ENCODE data around the gene ST6GALNAC3.

Gene ST6GALNAC3

GRCh38 chr1:76669131-76669530 is 594.6 kb downstream of the ST6GALNAC3 start:
- in situ Hi-C loops (cut with HindIII; ENCODE audit: low sequenced_read_pairs): no loop called here

DNA sequence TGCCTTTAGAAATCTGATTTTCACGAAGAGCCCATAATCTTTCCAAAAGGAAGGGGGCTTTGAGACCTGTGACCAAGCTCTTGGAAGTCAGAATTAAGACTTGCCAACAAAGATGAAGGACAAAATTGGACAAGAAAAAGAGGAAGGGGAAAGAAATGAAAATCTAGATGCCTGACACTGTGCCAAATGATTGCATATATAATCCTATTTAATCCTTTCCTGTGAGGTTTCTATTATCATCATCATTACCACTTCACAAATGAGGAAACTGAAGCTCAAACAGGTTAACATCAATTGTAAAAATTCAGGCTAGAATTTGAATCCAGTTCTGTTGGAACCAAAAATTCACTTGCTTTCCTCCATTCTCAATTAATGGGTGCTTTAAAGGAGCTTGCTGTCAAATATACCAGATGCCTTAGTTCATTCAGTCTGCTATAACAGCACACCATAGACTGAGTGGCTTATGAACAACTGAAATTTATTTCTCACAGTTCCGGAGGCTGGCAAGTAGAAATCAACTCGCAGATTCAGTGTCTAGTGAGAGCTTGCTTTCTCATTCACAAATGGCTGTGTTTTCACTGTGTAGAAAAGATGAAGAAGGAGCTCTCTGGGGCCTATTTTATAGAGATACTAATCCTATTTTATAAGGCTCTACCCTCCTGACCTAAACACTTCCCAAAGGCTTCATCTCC is 595.2 kb downstream of the ST6GALNAC3 start:
- in situ Hi-C loops (cut with HindIII; ENCODE audit: low sequenced_read_pairs): no loop called here

GRCh38 chr1:76674689-76675210 is 600.2 kb downstream of the ST6GALNAC3 start:
- in situ Hi-C loops (cut with HindIII; ENCODE audit: low sequenced_read_pairs): no loop called here

GRCh38 chr1:76677416-76678405 is 603.2 kb downstream of the ST6GALNAC3 start:
- in situ Hi-C loops (cut with HindIII; ENCODE audit: low sequenced_read_pairs): no loop called here

- in situ Hi-C loops (cut with HindIII; ENCODE audit: low sequenced_read_pairs): no loop called here
Measured at GRCh38 chr1:76679534-76680152, 605.1 kb downstream of the ST6GALNAC3 start.

DNA sequence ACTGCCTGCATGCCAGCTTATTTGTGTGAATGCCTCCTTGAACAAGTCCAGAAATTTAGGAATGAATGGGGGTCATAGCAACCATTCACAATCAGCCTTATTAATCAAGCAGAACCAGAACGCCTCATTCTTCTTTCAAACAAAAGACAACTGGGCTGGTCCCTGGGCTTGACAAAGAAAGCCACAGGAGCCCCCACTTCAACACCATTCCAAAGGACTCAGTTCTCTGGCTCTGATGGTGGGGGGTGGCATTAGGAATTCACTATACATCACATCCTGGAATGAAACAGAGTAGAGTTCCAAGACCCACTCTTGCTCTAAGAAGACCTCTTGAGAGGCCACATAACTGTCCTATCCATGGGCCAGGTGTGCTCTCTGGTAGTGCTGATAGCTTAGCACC is 606.1 kb downstream of the ST6GALNAC3 start:
- in situ Hi-C loops (cut with HindIII; ENCODE audit: low sequenced_read_pairs): no loop called here

DNA sequence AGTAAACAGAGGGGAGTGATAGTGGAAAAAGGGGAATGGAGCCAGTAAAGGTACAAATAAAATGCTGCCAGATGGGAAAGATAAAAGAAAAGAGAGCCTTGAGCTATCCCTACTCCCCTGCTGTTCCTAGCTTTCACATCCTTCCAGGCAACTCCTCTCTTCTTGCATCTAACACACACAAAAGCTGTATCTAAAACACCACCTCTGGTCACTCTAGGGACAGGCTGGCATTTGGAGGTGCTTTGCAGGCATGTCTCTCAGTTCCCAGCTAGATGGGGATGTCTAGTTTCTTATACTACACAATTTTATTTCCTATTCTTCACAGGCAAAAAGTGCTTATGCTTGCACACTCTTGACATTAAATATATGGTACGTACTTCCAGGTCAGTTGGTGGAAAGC is 607.6 kb downstream of the ST6GALNAC3 start:
- in situ Hi-C loops (cut with HindIII; ENCODE audit: low sequenced_read_pairs): no loop called here
